Mammary epithelial cell (primary cell): ENCODE data around the gene AKR1B1.

Experiments
- CTCF ChIP-seq, 2 donors: IDR thresholded peaks in 1 of 2; conservative IDR thresholded peaks in 1 of 2; 2 replicates each; pipeline ENCODE4 v1.5.1; 2011 to 2012; ENCODE audit warnings: inconsistent platforms in 2 of 2, low read length in 2 of 2, mild to moderate bottlenecking in 2 of 2, control low read depth in 1 of 2, low read depth in 1 of 2; ENCODE audit not compliant: insufficient read depth in 1 of 2; ENCODE audit errors: extremely low read depth in 1 of 2
- EZH2 ChIP-seq: IDR thresholded peaks from 2 replicates; pipeline ENCODE4 v1.6.1; 2012; ENCODE audit warnings: low read length, inconsistent platforms, borderline replicate concordance

- TF ChIP-seq CTCF (conservative IDR thresholded peaks at IDR 0.05 in 1 of 2, IDR thresholded peaks at IDR 0.05 in 1 of 2; ENCODE audit: extremely low read depth in 1 of 2, insufficient read depth in 1 of 2, low read depth in 1 of 2, low read length in 2 of 2) (no peak), EZH2 (no peak)
Observed at GRCh38 chr7:134468475-134468874, 9.6 kb upstream of the AKR1B1 start.
